LoVo (cell line): ENCODE measurements around the gene ARR3.
A peak's percentile ranks its signal among the peaks of the same experiment; 100 is the strongest.
"Not testable (repeated sequence)": the region's sequence is repeated elsewhere in the genome, so short reads cannot be mapped to it uniquely, and the experiment has no call there.

Experiments used
- DNase-seq: peaks from one replicate; pipeline ENCODE4 v3.0.0-alpha.2; 2016; ENCODE audit warnings: low spot score

Gene ARR3

GRCh38 chrX:70268034-70268433, at the start of gene ARR3:
TSS of gene ARR3 (plus strand) at chrX:70268334. CDS start at chrX:70269386, 1,052 bp downstream.
- DNase-seq = no peak

GRCh38 chrX:70219938-70220764, 48.0 kb upstream of the ARR3 start:
- peak; percentile 32 for DNase-seq

- no peak for DNase-seq
These were observed 42.1 kb upstream of the ARR3 start for GRCh38 chrX:70226048-70226447.

- no peak for DNase-seq
These were observed 41.4 kb upstream of the ARR3 start for GRCh38 chrX:70226687-70227086.

GRCh38 chrX:70231666-70232065, 36.5 kb upstream of the ARR3 start:
- DNase-seq = no peak

- DNase-seq = no peak
These were observed 33.8 kb upstream of the ARR3 start, which contains the start of gene AWAT1 for GRCh38 chrX:70234355-70234754. TSS of gene AWAT1 (plus strand) at chrX:70234655. CDS start at chrX:70234696, 41 bp downstream.

- no peak for DNase-seq
These were observed 27.4 kb upstream of the ARR3 start for GRCh38 chrX:70240751-70241150.

- DNase-seq = no peak
These were observed 26.6 kb upstream of the ARR3 start for GRCh38 chrX:70241501-70241900.

GRCh38 chrX:70243601-70244000, 24.5 kb upstream of the ARR3 start:
- DNase-seq = not testable (repeated sequence)

GRCh38 chrX:70244881-70245280, 23.3 kb upstream of the ARR3 start:
- no peak for DNase-seq

- no peak for DNase-seq
These were observed 20.9 kb upstream of the ARR3 start for GRCh38 chrX:70247252-70247651.

- no peak for DNase-seq
These were observed 15.6 kb upstream of the ARR3 start for GRCh38 chrX:70252491-70252890.

GRCh38 chrX:70253377-70254062, 14.6 kb upstream of the ARR3 start:
- DNase-seq = peak; percentile 5

GRCh38 chrX:70254063-70254400, 14.1 kb upstream of the ARR3 start:
- DNase-seq = peak; percentile 9

GRCh38 chrX:70254909-70255308, 13.2 kb upstream of the ARR3 start:
- no peak for DNase-seq

- DNase-seq = no peak
These were observed 12.7 kb upstream of the ARR3 start for GRCh38 chrX:70255452-70255851.

- no peak for DNase-seq
These were observed 10.5 kb upstream of the ARR3 start for GRCh38 chrX:70257423-70258288.

GRCh38 chrX:70260104-70260503, 8.0 kb upstream of the ARR3 start, which contains the start of gene P2RY4:
TSS of gene P2RY4 (minus strand) at chrX:70260204. CDS start at chrX:70259624, 580 bp downstream.
- no peak for DNase-seq

- DNase-seq = peak; percentile 26
These were observed 5.1 kb upstream of the ARR3 start for GRCh38 chrX:70262952-70263567.

- no peak for DNase-seq
These were observed 3.4 kb upstream of the ARR3 start for GRCh38 chrX:70264784-70265183.

GRCh38 chrX:70274029-70274428, 5.9 kb downstream of the ARR3 start:
- not testable (repeated sequence) for DNase-seq

- DNase-seq = no peak
These were observed 10.9 kb downstream of the ARR3 start for GRCh38 chrX:70279081-70279480.
